ENCODE results near the gene TINAG. TPM values are rescaled to one million over a fixed set of nuclear protein-coding genes. Genes with fewer than 3 reads are reported as not detected.

The TINAG gene
- total RNA-seq, 2 experiments from 2014 or later = not detected

DNA sequence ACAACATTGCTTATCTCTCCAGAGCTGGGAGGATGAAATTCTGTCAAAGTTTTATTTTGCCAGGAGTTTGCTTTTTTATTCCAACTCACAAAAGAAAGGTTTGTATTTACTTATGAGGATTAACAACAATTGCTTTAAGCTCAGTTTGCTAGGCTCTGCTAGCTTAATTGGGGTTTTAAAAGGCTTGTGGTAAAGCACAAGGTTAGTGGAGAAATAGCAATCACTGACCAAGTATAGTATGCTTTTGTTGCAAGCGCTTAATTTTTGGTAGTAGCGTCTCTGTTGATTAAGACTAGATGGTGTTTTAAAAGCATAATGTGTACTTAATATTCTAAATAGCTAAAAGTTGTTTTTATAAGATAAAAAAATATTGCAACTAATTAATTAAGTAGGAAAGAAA, 45.7 kb downstream of the TINAG start:
- H3K9me3 ChIP-seq (ENCODE audit: control insufficient read depth in 1 of 2, insufficient read depth in 1 of 2, low read length in 2 of 2) = no peaks in the 10 kb centered on the region
- intact Hi-C loops (cut with DNase I, micrococcal nuclease) = no loop called here
- Mint-ChIP-seq H3K9me3 (no peaks in the 10 kb centered on the region), H3K27ac (no peak overlapping the region), H3K4me3 (no peak overlapping the region), H3K36me3 (ENCODE audit: low read depth) (no peaks in the 10 kb centered on the region), H3K27me3 (no peaks in the 10 kb centered on the region), H3K4me1 (ENCODE audit: low read depth) (no peaks in the 10 kb centered on the region)
- H3K27ac ChIP-seq (ENCODE audit: low read depth in 1 of 2, low read length in 2 of 2) = no peak overlapping the region
- ChIA-PET CTCF (no interaction called here), POLR2A (no interaction called here)
- TF ChIP-seq, protein P1, sequence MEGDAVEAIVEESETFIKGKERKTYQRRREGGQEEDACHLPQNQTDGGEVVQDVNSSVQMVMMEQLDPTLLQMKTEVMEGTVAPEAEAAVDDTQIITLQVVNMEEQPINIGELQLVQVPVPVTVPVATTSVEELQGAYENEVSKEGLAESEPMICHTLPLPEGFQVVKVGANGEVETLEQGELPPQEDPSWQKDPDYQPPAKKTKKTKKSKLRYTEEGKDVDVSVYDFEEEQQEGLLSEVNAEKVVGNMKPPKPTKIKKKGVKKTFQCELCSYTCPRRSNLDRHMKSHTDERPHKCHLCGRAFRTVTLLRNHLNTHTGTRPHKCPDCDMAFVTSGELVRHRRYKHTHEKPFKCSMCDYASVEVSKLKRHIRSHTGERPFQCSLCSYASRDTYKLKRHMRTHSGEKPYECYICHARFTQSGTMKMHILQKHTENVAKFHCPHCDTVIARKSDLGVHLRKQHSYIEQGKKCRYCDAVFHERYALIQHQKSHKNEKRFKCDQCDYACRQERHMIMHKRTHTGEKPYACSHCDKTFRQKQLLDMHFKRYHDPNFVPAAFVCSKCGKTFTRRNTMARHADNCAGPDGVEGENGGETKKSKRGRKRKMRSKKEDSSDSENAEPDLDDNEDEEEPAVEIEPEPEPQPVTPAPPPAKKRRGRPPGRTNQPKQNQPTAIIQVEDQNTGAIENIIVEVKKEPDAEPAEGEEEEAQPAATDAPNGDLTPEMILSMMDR (IDR thresholded peaks at IDR 0.05) = no peak
- no peaks in the 10 kb centered on the region for H3K27me3 ChIP-seq (ENCODE audit: control insufficient read depth in 1 of 2, insufficient read depth in 2 of 2, low read length in 2 of 2)
- H3K36me3 ChIP-seq (ENCODE audit: insufficient read depth, low read length) = no peaks in the 10 kb centered on the region
- DNase-seq (no peak), ATAC-seq (ENCODE audit: poor library complexity) (no peak)
- H3K4me3 ChIP-seq (ENCODE audit: low read length) = no peak overlapping the region
- H3K4me1 ChIP-seq (ENCODE audit: insufficient read depth, low read length) = no peaks in the 10 kb centered on the region

GRCh38 chr6:54354608-54355007, 46.4 kb downstream of the TINAG start:
- intact Hi-C loops (cut with DNase I, micrococcal nuclease) = no loop called here
- no peaks in the 10 kb centered on the region for H3K9me3 Mint-ChIP-seq
- H3K36me3 Mint-ChIP-seq (ENCODE audit: low read depth) = no peaks in the 10 kb centered on the region
- ChIA-PET POLR2A (no interaction called here), CTCF (no interaction called here)
- no peaks in the 10 kb centered on the region for H3K9me3 ChIP-seq (ENCODE audit: control insufficient read depth in 1 of 2, insufficient read depth in 1 of 2, low read length in 2 of 2)
- no peaks in the 10 kb centered on the region for H3K4me1 Mint-ChIP-seq (ENCODE audit: low read depth)
- DNase-seq (no peak), ATAC-seq (ENCODE audit: poor library complexity) (no peak)
- no peaks in the 10 kb centered on the region for H3K27me3 ChIP-seq (ENCODE audit: control insufficient read depth in 1 of 2, insufficient read depth in 2 of 2, low read length in 2 of 2)
- no peaks in the 10 kb centered on the region for H3K36me3 ChIP-seq (ENCODE audit: insufficient read depth, low read length)
- no peaks in the 10 kb centered on the region for H3K4me1 ChIP-seq (ENCODE audit: insufficient read depth, low read length)
- H3K27ac Mint-ChIP-seq = no peak overlapping the region
- no peaks in the 10 kb centered on the region for H3K27me3 Mint-ChIP-seq
- no peak overlapping the region for H3K4me3 Mint-ChIP-seq
- TF ChIP-seq, protein P1 (IDR thresholded peaks at IDR 0.05) = no peak
- no peak overlapping the region for H3K27ac ChIP-seq (ENCODE audit: low read depth in 1 of 2, low read length in 2 of 2)
- H3K4me3 ChIP-seq (ENCODE audit: low read length) = no peak overlapping the region

DNA sequence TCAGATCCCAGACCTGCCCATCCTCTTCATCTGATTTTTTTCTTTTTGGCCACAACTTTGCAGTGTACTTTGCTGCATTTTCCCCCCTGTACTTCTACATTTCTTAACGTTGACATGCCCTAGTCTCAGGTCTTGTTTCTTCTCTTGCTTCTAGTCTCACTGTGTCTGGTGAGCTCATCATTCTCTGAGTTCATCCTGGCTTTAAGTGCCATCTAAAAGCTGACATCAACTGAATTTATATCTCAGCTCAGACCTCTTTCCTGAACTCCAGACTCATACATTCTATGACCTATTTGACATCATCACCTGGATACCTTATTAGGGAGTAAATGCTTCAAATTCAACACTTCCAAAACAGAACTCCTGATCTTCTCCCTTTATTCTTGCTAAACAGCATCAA, 48.9 kb downstream of the TINAG start:
- intact Hi-C loops (cut with DNase I, micrococcal nuclease) = no loop called here
- no peak overlapping the region for H3K27ac ChIP-seq (ENCODE audit: low read depth in 1 of 2, low read length in 2 of 2)

More for the DNA sequence above, 48.9 kb downstream of the TINAG start:
- Mint-ChIP-seq H3K4me3 (no peak overlapping the region), H3K4me1 (ENCODE audit: low read depth) (no peaks in the 10 kb centered on the region), H3K9me3 (no peaks in the 10 kb centered on the region), H3K36me3 (ENCODE audit: low read depth) (no peaks in the 10 kb centered on the region), H3K27ac (no peak overlapping the region), H3K27me3 (no peaks in the 10 kb centered on the region)
- no peaks in the 10 kb centered on the region for H3K4me1 ChIP-seq (ENCODE audit: insufficient read depth, low read length)
- H3K36me3 ChIP-seq (ENCODE audit: insufficient read depth, low read length) = no peaks in the 10 kb centered on the region
- no peak for ATAC-seq (ENCODE audit: poor library complexity)
- no peaks in the 10 kb centered on the region for H3K27me3 ChIP-seq (ENCODE audit: control insufficient read depth in 1 of 2, insufficient read depth in 2 of 2, low read length in 2 of 2)
- ChIA-PET CTCF (no interaction called here), POLR2A (no interaction called here)
- no peak overlapping the region for H3K4me3 ChIP-seq (ENCODE audit: low read length)
- no peaks in the 10 kb centered on the region for H3K9me3 ChIP-seq (ENCODE audit: control insufficient read depth in 1 of 2, insufficient read depth in 1 of 2, low read length in 2 of 2)
- TF ChIP-seq, protein P1 (IDR thresholded peaks at IDR 0.05) = no peak
- no peak for DNase-seq
